ENCODE data around the gene KLLN.
A peak's percentile ranks its signal among the peaks of the same experiment; 100 is the strongest.
"Not testable (repeated sequence)": the region's sequence is repeated elsewhere in the genome, so short reads cannot be mapped to it uniquely, and the experiment has no call there.

Gene KLLN

GRCh38 chr10:87863053-87863943 lies at the start of gene KLLN, which contains the start of gene PTEN:
Gene KLLN (minus strand): TSS chr10:87863533. CDS start chr10:87862487, 1,046 bp downstream.
Gene PTEN (plus strand): TSS chr10:87863625. CDS start chr10:87864470, 845 bp downstream.
- DNase-seq (ENCODE audit: low spot score in 2 of 2): peak; percentile 67 to 69
- ATAC-seq (replicated peaks; ENCODE audit: extremely low read depth, poor library complexity, severe bottlenecking): peak; percentile 44
- H3K27ac Mint-ChIP-seq (ENCODE audit: low read depth): peak within 1 kb of the TSS; percentile 91
- H3K27me3 Mint-ChIP-seq: no peaks in the 10 kb centered on the region
- no peaks in the 10 kb centered on the region for H3K9me3 Mint-ChIP-seq
- H3K4me3 Mint-ChIP-seq: peak within 1 kb of the TSS; percentile 89
- peaks cover 37% of the 10 kb centered on the region for H3K36me3 Mint-ChIP-seq (ENCODE audit: insufficient read depth)
- peaks cover 48% of the 10 kb centered on the region for H3K4me1 Mint-ChIP-seq

DNA sequence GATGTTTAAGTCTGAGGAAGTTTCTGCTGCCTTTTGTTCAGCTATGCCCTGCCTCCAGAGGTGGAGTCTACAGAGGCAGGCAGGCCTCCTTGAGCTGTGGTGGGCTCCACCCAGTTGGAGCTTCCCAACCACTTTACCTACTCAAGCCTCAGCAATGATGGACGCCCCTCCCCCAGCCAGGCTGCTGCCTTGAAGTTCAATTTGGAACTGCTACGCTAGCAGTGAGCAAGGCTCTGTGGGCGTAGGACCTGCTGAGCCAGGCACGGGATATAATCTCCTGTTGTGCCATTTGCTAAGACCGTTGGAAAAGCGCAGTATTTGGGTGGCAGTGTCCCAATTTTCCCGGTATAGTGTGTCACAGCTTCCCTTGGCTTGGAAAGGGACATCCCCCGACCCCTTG lies 40.1 kb upstream of the KLLN start:
- H3K27me3 Mint-ChIP-seq; ATAC-seq (replicated peaks; ENCODE audit: extremely low read depth, poor library complexity, severe bottlenecking); DNase-seq (ENCODE audit: low spot score in 2 of 2); H3K4me3 Mint-ChIP-seq; H3K27ac Mint-ChIP-seq (ENCODE audit: low read depth); H3K9me3 Mint-ChIP-seq: not testable (repeated sequence)
- Mint-ChIP-seq H3K36me3 (ENCODE audit: insufficient read depth) (peaks cover 13% of the 10 kb centered on the region), H3K4me1 (peaks cover 77% of the 10 kb centered on the region)

GRCh38 chr10:87897957-87898356 lies 34.6 kb upstream of the KLLN start:
- H3K27me3 Mint-ChIP-seq; H3K27ac Mint-ChIP-seq (ENCODE audit: low read depth); H3K36me3 Mint-ChIP-seq (ENCODE audit: insufficient read depth); DNase-seq (ENCODE audit: low spot score in 2 of 2); H3K4me3 Mint-ChIP-seq; H3K9me3 Mint-ChIP-seq; ATAC-seq (replicated peaks; ENCODE audit: extremely low read depth, poor library complexity, severe bottlenecking): not testable (repeated sequence)
- peaks cover 67% of the 10 kb centered on the region for H3K4me1 Mint-ChIP-seq

GRCh38 chr10:87896216-87896615 lies 32.9 kb upstream of the KLLN start:
- H3K27me3 Mint-ChIP-seq: no peaks in the 10 kb centered on the region
- H3K36me3 Mint-ChIP-seq (ENCODE audit: insufficient read depth): peaks cover 2% of the 10 kb centered on the region
- ATAC-seq (replicated peaks; ENCODE audit: extremely low read depth, poor library complexity, severe bottlenecking) (no peak), DNase-seq (ENCODE audit: low spot score in 2 of 2) (no peak)
- no peak overlapping the region for H3K27ac Mint-ChIP-seq (ENCODE audit: low read depth)
- peaks cover 65% of the 10 kb centered on the region for H3K4me1 Mint-ChIP-seq
- no peaks in the 10 kb centered on the region for H3K9me3 Mint-ChIP-seq
- H3K4me3 Mint-ChIP-seq: no peak overlapping the region

DNA sequence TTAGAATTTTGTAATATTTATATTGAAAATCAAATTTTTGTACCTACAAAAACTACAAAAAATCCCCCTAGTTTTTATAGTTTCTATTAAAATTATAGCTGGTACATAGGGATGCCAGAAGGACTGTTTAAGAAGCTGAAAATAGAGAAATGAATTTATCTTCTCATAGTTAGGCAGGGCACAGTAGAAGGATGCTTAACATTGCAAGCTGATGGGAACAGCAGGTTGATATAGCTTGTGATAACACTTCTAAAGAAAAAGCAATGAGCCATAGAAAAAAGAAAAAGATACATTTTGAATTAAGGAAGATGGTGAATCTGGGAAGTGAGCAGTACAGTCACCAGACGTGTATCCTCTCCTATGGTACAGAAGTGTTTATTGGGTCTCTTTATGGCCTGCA lies 32.1 kb upstream of the KLLN start:
- no peak overlapping the region for H3K27ac Mint-ChIP-seq (ENCODE audit: low read depth)
- peaks cover 63% of the 10 kb centered on the region for H3K4me1 Mint-ChIP-seq
- H3K9me3 Mint-ChIP-seq: no peaks in the 10 kb centered on the region
- H3K27me3 Mint-ChIP-seq: no peaks in the 10 kb centered on the region
- no peak for ATAC-seq (replicated peaks; ENCODE audit: extremely low read depth, poor library complexity, severe bottlenecking)
- no peak for DNase-seq (ENCODE audit: low spot score in 2 of 2)
- H3K4me3 Mint-ChIP-seq: no peak overlapping the region
- peaks cover 2% of the 10 kb centered on the region for H3K36me3 Mint-ChIP-seq (ENCODE audit: insufficient read depth)

- Mint-ChIP-seq H3K36me3 (ENCODE audit: insufficient read depth) (peaks cover 5% of the 10 kb centered on the region), H3K9me3 (peaks cover 8% of the 10 kb centered on the region), H3K27ac (ENCODE audit: low read depth) (peak overlapping the region; percentile 39), H3K27me3 (no peaks in the 10 kb centered on the region), H3K4me3 (no peak overlapping the region), H3K4me1 (peaks cover 62% of the 10 kb centered on the region)
- ATAC-seq (replicated peaks; ENCODE audit: extremely low read depth, poor library complexity, severe bottlenecking) (no peak), DNase-seq (ENCODE audit: low spot score in 2 of 2) (no peak)
Observed at GRCh38 chr10:87887548-87888289, 24.4 kb upstream of the KLLN start.

- no peaks in the 10 kb centered on the region for H3K27me3 Mint-ChIP-seq
- H3K27ac Mint-ChIP-seq (ENCODE audit: low read depth): peak overlapping the region; percentile 39
- peaks cover 8% of the 10 kb centered on the region for H3K9me3 Mint-ChIP-seq
- ATAC-seq (replicated peaks; ENCODE audit: extremely low read depth, poor library complexity, severe bottlenecking) (no peak), DNase-seq (ENCODE audit: low spot score in 2 of 2) (no peak)
- no peak overlapping the region for H3K4me3 Mint-ChIP-seq
- H3K36me3 Mint-ChIP-seq (ENCODE audit: insufficient read depth): peaks cover 5% of the 10 kb centered on the region
- H3K4me1 Mint-ChIP-seq: peaks cover 58% of the 10 kb centered on the region
Observed at GRCh38 chr10:87887146-87887545, 23.8 kb upstream of the KLLN start.

- DNase-seq (ENCODE audit: low spot score in 2 of 2): no peak
- peaks cover 9% of the 10 kb centered on the region for H3K36me3 Mint-ChIP-seq (ENCODE audit: insufficient read depth)
- H3K27ac Mint-ChIP-seq (ENCODE audit: low read depth): peak overlapping the region; percentile 39
- no peak for ATAC-seq (replicated peaks; ENCODE audit: extremely low read depth, poor library complexity, severe bottlenecking)
- no peaks in the 10 kb centered on the region for H3K27me3 Mint-ChIP-seq
- H3K9me3 Mint-ChIP-seq: peaks cover 8% of the 10 kb centered on the region
- H3K4me3 Mint-ChIP-seq: no peak overlapping the region
- H3K4me1 Mint-ChIP-seq: peaks cover 61% of the 10 kb centered on the region
Observed at GRCh38 chr10:87886635-87887034, 23.3 kb upstream of the KLLN start.

DNA sequence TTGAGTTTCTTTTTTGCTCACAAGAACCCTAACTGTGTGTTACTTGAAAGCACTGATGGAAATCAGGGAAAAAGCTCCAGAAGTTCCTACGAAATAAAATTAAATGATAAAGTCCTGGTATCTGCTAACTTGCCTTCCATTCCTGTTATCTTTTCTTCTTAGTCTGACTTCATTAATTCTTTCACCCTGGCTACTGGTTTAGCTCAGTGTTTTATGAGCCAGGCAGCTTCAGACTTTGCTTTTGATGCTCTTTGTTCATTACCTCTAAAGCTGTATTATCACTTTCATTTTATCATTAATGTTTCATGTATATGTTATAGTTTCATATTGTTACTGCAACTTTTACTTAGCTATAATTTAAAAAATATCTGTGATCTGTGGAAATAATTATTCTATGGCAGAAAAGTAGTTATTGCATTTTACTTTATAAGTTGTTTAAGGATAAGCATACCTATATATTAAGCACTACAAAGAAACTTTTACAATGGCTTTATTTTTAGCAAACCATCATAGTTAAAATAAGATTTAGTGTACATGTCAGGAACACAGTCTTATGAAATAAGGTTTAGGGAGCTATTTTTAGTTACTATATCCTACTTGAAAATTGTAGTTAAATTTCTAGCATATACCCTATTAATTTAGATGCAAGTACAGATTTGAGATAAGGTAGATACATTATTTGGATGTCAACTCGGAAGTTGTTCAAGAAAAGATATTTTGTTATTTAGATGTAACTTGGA lies 19.4 kb upstream of the KLLN start:
- Mint-ChIP-seq H3K27me3 (no peaks in the 10 kb centered on the region), H3K36me3 (ENCODE audit: insufficient read depth) (peaks cover 21% of the 10 kb centered on the region), H3K9me3 (peaks cover 8% of the 10 kb centered on the region), H3K27ac (ENCODE audit: low read depth) (no peak overlapping the region), H3K4me3 (no peak overlapping the region), H3K4me1 (peaks cover 49% of the 10 kb centered on the region)
- DNase-seq (ENCODE audit: low spot score in 2 of 2) (no peak), ATAC-seq (replicated peaks; ENCODE audit: extremely low read depth, poor library complexity, severe bottlenecking) (no peak)

DNA sequence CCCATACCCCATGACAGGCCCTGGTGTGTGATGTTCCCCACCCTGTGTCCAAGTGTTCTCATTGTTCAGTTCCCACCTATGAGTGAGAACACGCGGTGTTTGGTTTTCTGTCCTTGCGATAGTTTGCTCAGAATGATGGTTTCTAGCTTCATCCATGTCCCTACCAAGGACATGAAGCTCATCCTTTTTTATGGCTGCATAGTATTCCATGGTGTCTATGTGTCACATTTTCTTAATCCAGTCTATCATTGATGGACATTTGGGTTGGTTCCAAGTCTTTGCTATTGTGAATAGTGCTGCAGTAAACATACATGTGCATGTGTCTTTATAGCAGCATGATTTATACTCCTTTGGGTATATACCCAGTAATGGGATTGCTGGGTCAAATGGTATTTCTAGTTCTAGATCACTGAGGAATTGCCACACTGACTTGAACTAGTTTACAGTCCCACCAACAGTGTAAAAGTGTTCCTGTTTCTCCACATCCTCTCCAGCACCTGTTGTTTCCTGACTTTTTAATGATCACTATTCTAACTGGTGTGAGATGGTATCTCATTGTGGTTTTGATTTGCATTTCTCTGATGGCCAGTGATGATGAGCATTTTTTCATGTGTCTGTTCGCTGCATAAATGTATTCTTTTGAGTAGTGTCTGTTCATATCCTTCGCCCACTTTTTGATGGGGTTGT lies 18.2 kb upstream of the KLLN start:
- Mint-ChIP-seq H3K36me3 (ENCODE audit: insufficient read depth) (peaks cover 18% of the 10 kb centered on the region), H3K4me1 (peaks cover 37% of the 10 kb centered on the region)
- not testable (repeated sequence) for ATAC-seq (replicated peaks; ENCODE audit: extremely low read depth, poor library complexity, severe bottlenecking)

DNA sequence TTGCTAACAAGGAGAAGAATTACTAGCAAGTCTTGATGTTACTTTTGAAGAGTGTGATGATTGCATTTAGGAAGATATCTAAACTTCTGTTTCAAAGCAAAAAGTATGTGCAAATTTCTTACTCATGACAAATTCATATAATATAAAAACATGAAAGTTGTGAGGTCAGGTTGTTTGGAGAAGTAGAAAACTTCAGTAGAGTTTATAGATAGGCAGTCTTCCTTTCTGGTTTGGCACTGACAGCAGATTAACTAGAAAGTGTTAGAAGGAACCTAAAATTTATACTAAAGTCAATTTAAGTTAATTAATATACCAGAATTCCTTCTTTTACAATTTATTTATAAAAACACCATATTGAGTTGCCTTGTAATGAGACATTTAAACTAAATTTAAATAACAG lies 17.0 kb upstream of the KLLN start:
- H3K27ac Mint-ChIP-seq (ENCODE audit: low read depth): no peak overlapping the region
- DNase-seq (ENCODE audit: low spot score in 2 of 2) (no peak), ATAC-seq (replicated peaks; ENCODE audit: extremely low read depth, poor library complexity, severe bottlenecking) (no peak)
- H3K4me1 Mint-ChIP-seq: peaks cover 28% of the 10 kb centered on the region
- no peaks in the 10 kb centered on the region for H3K27me3 Mint-ChIP-seq
- H3K36me3 Mint-ChIP-seq (ENCODE audit: insufficient read depth): peaks cover 17% of the 10 kb centered on the region
- H3K4me3 Mint-ChIP-seq: no peak overlapping the region
- H3K9me3 Mint-ChIP-seq: no peaks in the 10 kb centered on the region

More for the DNA sequence above, 18.2 kb upstream of the KLLN start:
- H3K27me3 Mint-ChIP-seq; DNase-seq (ENCODE audit: low spot score in 2 of 2); H3K4me3 Mint-ChIP-seq; H3K9me3 Mint-ChIP-seq; H3K27ac Mint-ChIP-seq (ENCODE audit: low read depth): not testable (repeated sequence)
